GM21717 (cell line): ENCODE results near the gene SOX6.

ENCODE experiments used
- ATAC-seq: cut with Tn5 transposase; IDR thresholded peaks from one replicate; pipeline ENCODE4 v1.9.1; 2021; ENCODE audit warnings: mild to moderate bottlenecking, moderate library complexity; ENCODE audit not compliant: unreplicated experiment

SOX6 gene

DNA sequence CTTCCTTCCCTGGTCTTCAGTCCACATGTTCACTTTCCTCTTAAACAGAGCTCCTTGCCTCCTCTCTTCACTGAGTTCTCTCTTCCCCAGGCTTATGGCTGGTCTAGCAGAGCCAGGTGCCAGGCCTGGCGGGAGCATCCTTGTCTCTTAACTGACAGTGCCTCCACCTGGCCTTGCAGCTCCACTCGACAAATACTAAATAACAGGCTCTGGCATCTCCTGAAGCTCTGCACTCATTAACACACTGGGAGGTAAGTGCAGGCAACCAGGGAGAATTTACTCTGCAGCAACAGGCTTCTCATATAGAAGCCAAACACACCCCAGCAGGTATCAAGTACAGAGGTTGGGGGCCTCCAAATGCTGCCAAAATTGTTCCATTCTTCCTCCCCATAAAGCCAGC is 438.1 kb downstream of the SOX6 start:
- ATAC-seq = no peak
